CD4-positive, alpha-beta T cell treated with Interleukin-6 for 4 hours (primary cell): ENCODE data around the gene TF.

Experiments
- DNase-seq: peaks from one replicate; pipeline ENCODE4 v3.0.0-alpha.2; 2020; ENCODE audit warnings: mixed read lengths

The TF gene

DNA sequence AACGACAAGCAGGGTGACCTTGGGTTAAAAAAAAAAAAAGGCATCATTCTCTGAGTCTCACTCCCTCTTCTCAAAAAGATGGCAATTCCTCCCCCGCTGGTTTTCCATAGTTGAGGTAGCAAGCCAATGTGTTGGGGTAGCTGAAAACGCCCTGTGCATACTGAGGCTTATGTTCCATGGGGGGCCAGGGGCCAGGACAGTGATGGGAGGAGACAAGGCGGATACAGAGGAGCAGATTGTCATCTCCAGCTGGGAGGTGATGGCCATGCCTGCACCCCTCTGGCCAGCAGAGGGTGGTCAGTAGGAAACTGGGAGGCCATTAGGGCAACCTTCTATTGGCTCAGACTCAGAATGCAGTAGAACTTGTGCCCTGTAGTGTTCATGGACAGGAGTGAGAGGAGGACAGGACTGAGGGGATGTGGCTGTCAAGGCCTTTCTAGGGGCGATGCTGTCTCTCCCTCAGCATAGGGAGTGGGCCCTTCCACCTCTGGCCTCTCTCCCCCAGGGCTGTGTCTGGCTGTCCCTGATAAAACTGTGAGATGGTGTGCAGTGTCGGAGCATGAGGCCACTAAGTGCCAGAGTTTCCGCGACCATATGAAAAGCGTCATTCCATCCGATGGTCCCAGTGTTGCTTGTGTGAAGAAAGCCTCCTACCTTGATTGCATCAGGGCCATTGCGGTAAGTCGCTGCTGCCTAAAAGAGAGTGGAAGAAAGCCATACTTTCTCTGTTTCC lies 1.9 kb downstream of the TF start:
- no peak for DNase-seq

DNA sequence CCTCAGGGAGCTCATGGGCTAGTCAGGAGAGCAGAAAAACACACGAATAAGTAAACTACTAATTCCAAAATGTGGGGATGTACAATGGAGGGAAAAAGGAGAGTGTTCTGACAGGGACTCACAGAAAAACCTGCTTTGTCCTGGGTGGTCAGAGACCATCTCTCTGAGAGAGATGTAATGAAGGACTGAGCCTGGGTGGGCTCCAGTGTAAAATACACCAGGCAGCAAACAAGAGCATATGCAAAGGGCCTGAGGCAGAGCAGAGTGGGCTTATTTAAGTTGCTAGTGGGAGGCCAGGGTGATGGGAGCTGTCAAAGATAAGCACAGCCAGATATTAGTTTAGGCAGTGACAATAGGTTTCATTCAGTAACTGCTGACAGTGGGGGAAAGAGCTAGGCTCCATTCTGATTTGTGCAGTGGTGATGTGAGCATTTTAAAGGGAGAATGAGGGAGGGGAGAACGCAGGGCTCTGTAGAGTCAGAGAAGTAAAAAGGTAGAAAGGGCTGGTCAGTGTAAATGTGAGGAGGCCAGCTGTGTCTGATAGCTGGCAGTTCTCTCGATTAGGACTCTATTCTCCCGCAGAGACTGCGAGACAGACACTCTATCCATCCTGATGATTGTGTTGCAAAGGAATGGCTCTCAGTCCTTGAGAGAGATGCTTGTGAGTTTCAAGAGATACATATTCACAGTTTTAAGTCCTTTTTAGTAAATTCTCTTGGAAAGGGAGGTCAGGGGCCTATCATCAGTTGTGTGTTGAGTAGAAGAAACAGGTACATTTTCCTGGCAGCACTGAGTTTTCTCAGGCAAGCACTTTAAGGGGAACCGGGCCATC lies 3.5 kb downstream of the TF start:
- no peak for DNase-seq

GRCh38 chr3:133750259-133750656 lies 4.1 kb downstream of the TF start:
- no peak for DNase-seq

DNA sequence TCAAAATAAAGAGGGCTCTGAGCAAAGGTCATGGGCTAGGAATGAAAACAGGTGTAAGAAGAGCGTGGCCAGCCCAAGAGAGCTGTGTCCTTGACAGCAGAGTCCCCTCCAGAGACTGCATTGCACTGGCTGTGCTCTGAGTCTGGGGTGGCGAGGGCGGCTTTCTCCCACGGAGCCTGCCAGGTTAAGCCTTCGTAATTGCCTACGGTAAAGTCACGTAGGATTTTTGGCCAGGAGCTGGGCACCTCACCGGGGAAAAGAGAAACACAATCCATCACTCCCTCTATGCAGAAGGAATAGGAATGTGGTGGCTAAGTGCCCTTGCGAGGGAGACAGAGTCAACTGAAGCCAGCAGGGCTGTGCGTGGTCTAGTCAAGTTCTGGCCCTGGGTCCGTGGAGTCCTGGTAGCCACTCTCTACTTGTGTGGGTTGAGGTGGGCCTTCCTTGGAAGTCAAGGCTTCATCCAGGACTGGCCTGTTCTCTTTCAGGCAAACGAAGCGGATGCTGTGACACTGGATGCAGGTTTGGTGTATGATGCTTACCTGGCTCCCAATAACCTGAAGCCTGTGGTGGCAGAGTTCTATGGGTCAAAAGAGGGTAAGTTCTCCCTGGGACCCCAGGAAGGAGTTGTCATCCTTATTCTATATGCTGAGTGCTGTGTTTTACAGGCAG lies 7.0 kb downstream of the TF start:
- no peak for DNase-seq

DNA sequence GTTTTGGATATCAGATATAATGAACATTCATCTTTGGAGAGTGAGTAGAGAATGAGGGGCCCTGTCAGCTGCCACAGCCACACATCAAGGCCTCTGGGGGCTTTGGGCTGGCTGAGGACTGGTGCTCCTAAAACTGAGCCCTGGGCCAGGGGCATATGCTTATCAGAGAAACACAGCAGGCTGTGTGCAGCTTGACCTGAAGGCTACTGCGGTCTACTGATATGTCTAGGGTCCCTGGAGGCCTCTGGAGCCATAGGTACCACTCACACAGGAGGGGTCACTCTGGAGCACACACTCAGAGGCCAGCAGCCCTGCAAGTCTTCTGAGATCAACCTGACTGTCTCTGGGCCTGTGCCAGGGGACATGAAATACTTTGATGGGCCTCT lies 7.6 kb downstream of the TF start:
- no peak for DNase-seq

GRCh38 chr3:133754455-133754854 lies 8.3 kb downstream of the TF start:
- DNase-seq: no peak

DNA sequence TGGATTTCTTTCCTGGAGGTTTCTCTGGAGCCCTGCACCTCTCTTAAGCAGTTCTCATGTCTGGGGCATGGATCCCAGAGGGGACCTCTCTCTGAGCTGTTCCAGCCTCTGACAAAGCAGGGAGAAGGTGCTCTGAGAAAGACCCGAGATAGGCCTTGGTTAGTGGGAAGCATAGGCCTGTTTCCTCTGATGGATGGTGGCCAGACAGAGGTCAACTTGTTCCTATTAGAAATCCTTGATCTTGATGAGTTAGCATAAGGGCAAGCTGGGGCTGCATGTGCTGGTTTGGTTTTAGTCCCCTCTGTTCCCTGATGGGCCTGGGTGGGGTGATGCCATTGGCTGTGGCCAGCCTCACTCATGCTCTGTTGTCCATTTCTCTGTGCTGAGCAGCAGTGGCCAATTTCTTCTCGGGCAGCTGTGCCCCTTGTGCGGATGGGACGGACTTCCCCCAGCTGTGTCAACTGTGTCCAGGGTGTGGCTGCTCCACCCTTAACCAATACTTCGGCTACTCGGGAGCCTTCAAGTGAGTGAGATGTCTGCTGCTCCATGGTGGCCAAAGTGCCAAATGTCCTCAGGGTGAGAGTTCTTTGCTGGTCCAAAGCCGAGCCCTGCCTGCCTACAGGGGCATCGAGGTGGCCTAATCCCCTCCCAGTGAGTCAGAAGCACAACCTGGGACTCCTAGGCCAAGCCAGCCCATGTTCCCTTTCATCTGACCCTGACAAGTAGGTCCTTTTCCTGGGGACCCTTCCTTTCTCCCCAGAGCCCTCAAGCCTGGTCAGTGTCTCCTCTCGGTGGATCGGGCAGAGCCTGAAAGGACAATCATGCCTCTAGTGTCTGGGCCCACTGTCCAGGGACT lies 9.0 kb downstream of the TF start:
- no peak for DNase-seq

DNA sequence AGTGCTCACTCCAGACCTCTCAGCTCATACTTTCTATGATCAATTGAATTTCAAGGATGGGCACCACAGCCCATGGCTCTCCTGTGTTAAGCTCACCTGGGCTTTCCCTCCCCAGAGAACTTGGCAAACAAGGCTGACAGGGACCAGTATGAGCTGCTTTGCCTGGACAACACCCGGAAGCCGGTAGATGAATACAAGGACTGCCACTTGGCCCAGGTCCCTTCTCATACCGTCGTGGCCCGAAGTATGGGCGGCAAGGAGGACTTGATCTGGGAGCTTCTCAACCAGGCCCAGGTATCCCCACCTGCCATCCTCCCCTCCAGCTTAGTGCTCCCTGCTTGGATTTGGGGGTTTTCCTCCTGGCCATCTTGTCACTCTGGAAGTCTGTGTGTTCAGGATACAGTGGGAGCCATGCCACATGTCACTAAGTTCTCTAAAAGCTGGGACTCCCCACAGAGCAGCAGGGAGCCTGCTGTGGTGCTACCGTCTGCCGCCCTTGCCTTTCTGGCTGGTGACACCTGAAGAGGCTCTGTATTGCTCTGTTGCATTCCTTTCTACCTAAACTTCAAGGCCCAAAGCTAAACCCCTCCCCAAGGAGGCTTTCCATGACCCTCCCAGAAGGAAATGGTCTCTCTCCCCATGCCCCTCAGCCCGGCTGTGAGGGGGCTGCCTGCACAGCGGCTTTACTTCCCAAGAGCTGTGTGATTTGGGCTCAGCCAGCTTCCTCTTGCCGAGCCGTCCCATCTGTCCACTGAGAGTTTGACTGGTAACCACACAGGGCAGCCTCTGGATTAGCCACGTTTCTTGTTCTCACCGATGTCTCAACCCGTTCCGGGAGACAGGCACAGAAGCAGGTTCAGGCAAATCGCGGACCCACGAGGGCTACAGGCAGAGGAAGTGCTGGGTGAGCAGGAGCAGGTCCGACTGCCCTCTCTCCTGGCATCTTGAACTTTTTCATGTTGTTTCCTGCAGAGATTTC lies 10.8 kb downstream of the TF start:
- no peak for DNase-seq

DNA sequence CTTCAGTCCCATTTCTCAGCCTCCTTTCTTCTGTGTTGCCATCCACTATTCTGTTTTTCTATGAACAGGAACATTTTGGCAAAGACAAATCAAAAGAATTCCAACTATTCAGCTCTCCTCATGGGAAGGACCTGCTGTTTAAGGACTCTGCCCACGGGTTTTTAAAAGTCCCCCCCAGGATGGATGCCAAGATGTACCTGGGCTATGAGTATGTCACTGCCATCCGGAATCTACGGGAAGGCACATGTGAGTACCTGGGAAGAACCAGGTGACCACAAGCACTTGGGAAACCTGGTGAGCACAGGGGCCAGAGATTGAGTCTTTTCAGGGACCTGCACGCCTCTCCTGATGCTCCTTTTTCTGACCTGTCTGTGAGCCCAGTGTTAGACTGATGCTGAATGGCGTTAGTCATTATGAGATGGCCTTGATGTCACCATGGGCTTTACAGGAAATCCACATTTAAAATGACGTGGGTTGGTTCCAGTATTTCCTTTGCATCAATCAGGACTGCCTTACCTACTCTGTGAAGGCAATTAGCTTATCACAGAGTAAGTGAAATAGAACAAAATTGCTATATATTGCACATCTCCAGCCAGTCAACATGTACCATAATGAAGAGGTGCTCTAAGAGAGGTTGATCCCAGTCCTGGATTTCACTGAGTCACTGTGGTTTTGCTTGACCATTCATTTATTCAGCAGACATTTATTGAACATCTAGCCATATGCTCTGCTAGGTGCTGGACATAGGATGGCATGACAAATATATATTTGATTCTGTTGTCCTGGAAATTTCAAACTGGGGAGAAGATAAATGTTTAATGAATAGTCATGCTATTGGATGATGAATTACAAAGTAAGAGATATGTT lies 11.7 kb downstream of the TF start:
- no peak for DNase-seq

DNA sequence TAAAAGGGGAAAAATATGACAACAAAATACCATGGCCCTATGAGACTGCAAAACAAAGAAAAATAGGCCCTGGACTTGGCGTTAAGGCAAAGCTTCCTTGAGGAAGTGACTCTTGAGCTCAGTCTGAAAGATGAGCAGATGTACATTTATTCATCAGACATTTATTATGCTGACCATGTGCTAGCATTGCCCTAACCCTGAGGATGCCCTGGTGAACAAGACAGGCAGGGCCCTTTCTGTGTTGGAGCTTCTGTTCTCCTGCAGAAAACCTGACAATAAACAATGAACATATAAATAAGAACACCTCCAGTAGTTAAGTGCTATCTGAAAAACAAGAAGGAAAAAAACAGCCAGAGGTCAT lies 12.4 kb downstream of the TF start:
- no peak for DNase-seq

DNA sequence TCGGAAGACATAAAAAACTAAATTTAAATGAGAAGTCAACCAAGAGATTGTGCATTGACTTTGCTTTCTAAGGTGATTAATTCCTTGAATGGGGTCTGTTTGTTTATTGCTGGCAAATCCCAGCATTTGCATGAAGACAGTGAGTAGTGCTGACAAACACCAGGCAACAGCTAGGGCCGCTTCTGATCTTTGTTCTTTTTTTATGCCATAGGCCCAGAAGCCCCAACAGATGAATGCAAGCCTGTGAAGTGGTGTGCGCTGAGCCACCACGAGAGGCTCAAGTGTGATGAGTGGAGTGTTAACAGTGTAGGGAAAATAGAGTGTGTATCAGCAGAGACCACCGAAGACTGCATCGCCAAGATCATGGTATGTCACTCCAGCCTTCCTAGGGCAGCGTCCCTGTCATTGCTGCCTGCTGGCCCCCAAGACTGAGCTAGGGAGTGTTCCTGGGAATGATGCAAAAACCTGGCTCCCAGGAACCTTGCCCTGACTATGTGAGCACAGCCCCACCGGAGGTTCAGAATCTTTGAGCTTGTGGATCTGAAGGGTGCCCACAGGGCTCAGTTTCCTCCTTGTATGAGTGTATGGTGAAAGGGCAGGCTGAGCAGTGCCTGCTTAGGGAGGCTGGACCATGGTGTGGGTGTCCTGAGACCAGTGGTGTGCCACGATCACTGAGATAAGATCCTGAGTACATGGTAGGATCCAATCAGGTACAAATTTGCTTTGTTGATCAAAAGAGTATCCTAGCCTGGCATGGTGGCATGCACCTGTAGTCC lies 13.0 kb downstream of the TF start:
- no peak for DNase-seq

DNA sequence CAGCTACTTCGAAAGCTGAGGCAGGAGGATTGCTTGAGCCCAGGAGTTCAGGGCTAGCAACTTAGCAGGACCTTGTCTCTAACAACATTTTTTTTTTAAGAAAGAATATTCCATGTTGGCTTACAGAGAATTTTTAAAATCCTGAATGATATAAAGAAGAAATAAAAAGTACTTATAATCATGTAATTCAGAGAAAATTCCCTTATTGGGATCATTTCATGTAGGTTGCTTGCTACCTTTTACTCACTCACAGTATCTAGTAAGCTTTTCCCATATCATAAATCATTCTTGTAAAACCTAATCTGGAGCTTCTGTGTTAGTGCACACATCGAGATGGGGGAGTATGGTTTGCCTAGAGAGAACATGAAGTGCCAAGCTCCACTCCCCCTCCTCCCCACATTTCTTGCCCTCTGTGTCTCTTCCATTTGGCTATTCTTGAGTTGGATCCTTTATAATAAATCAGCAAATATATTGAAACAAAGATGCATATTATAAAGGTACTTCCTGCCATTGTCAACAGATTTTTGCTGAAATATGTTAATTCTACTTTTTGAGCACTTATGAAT lies 13.6 kb downstream of the TF start:
- no peak for DNase-seq

GRCh38 chr3:133760916-133761315 lies 14.7 kb downstream of the TF start:
- DNase-seq: no peak

DNA sequence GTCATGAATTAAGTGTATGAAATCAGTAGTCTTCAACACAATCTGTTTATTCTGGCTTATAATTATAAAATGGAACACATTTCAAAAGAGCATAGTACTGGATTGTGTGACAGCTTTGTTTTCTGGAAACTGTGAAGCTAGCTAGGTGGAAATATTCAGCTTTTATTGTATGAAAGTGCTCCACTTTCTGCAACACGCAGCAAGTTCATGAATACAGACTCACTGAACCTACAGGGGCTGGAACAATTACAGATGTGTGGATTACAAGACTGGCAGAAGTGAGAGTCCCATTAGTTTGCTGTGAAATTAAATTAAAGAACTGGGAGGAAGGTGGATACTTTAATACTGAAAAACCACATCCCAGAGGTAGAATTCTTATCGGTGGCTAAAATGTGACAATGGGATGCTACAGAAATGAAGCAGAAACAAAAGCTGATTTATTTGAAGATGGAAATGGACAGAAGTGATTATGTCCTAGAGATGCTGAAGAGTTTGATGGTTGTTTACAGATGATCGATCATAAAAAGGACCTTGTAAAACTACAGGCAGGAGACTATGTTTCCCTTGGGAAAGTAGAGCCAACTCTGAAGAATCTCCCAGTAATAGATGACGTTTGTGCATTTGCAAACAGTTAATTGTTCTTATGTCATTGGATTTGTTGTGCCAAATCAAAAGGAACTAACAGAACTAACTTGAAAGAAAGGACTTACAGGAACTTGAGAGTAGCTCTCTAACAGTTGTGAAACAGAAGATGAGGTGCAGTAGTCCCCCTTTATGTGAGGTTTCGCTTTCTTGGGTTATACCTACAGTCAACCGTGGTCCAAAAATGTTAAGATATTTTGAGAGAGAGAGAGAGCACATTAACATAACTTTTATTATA lies 15.7 kb downstream of the TF start:
- DNase-seq: no peak

DNA sequence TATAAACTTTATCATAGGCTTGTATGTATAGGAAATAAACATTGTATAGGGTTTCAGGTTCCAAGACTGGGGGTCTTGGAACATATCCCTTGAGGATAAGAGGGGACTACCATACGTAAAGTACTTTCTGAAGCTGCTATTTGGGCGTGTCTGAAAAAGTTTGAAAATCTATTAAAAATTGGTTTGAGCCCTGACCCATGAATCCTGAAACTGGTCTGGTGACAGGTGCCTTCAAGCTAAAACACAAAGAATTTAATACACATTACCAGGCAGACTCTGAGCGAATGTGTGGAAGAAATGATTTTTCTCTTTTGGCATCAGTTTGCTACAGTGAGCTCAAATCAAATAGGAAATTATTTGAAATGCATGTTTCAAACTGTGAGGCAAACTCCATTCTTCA lies 16.3 kb downstream of the TF start:
- no peak for DNase-seq

GRCh38 chr3:133763797-133764683 lies 17.8 kb downstream of the TF start:
- DNase-seq: no peak

DNA sequence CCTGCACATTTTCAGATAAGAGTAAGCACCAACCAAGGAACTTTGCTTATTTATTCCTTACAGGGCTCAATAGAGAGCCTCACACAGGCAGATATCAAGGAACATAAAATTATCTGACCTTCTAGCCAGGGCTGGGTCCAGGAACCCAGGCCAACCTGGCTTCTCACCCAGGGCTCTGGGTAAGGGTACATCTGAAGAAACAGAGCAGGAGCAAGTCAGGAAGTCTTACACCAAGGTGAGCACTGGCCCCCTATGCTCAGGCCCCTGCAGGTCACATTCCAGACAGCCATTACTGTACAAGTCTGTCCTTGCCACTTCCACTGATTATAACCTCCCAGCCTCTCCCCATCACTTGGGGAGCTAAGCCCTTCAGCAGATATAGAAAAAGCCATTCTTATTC lies 19.1 kb downstream of the TF start:
- DNase-seq: no peak
